ENCODE data around the gene BTBD7.

Gene BTBD7

DNA sequence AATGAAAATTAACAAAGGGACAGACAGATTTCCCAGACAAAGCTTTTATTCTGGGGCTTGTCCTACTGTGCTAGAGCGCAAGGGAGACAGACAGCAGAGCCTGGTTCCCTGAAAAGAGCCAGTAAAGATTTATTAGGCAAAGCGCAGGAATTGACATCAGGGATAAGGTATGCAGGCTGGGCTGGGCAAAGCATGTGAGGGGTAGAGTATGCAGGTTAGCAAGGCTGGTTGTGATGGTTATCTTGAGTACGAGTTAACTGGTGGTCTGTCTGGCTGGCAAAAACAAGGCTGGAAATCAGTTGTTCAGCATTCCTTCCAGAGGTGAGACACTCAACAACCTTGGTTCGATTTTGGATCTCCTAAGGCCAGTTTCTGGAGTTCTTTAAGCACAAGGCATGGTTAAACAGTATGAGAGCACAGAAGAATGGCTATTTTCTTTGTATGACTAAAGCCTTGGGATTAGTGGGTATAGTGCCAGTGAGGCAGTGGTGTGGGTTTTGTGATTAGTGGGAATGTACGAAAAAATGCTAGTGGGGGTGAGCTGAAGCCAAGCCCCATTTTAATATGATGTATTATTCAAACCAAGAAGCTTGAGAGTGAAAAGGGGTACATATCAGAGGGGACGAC is 30.9 kb downstream of the BTBD7 start:
- no peak for DNase-seq

GRCh38 chr14:93299866-93300265 is 33.0 kb downstream of the BTBD7 start:
- DNase-seq, result peak in 1 of 2 donors; percentile 27

- DNase-seq, result peak; percentile 23 to 81
These were observed 33.4 kb downstream of the BTBD7 start for GRCh38 chr14:93299416-93299815.

GRCh38 chr14:93295541-93296220 is 37.2 kb downstream of the BTBD7 start:
- DNase-seq, result no peak

DNA sequence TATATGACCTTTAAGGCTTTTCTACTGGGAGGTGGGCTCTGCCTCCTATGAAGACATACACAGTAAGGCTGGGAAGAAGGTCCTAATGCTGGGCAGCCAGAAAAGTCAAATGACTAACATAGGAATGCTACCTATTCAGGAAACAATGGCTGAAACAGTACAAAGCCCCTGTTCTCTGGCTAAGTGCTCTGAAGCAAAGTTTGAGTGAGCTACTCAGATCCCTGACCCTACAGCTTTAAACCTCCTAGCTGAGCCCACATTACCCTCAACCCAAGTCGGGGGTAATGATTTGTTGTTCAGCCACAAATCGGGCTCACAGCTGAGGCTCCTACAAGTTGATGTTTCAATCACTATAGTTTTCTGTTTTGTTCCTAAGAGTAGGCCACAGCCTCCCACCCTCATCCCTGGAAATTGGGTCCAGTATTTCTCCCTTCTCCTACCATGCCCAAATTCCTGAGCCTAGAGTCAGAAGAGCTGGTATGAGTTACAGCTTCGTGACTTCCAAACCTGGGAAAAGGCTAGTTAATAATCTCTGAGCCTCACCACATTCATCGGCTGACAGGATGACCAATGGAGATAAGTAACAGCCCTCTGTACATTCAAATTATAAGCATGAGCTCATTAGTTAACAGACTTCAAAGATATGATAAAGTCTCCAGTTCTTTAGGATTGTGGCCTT is 46.5 kb downstream of the BTBD7 start:
- no peak for DNase-seq

DNA sequence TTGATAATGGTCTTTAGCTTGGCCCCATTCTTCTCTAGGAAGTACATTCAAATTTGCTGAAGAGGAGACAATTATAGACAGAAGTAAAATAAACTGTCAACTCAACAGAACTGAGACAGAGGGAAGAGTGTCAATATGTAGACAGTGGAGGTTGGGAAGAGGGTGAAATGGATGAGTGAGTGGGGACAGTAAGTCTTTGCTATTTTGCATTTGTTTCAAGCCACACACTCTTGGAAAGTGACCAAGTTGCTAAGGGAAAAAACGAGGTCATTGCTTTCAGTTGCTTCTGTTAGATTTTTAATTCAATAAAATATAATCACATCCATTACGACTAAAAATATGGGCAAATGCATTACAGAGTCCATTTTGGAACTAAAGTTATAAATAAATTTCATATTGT is 47.8 kb downstream of the BTBD7 start:
- no peak for DNase-seq

- no peak for DNase-seq
These were observed 50.9 kb downstream of the BTBD7 start for GRCh38 chr14:93281937-93282336.

- DNase-seq, result no peak
These were observed 52.1 kb downstream of the BTBD7 start for GRCh38 chr14:93280743-93281142.

DNA sequence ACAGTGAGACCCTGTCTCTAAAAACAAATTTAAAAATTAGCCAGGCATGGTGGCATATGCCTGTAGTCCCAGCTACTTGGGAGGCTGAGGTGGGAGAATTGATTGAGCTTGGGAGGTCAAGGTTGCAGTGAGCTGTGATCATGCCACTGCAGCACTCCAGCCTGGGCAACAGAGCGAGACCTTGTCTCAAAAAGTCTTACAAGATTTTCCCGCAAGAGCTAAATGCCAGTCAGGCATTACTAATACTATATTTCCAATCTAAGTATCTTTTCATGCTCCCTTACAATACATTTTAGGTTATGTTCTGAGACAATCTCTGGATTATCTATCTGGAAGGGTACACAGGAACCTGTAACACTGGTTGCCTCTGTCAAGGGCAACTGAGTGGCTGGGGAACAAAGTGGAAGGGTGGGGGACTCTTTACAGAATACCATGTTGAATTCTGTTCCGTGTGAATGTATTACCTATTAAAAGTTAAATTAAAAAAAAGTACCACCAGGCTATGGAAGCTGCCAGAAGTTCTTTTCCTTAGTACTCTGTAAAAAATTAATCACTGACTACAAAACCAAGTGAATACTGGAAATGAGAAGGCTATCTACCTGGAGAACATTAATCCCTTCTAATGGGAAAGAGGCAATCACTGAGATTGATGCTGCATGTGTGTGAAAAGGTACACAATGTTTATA is 56.7 kb downstream of the BTBD7 start:
- no peak for DNase-seq

- DNase-seq, result no peak
These were observed 58.6 kb downstream of the BTBD7 start for GRCh38 chr14:93274055-93274806.

- peak; percentile 8 to 11 for DNase-seq
These were observed 61.7 kb downstream of the BTBD7 start for GRCh38 chr14:93271111-93271510.

- peak; percentile 38 to 73 for DNase-seq
These were observed 63.3 kb downstream of the BTBD7 start for GRCh38 chr14:93269341-93270068.

DNA sequence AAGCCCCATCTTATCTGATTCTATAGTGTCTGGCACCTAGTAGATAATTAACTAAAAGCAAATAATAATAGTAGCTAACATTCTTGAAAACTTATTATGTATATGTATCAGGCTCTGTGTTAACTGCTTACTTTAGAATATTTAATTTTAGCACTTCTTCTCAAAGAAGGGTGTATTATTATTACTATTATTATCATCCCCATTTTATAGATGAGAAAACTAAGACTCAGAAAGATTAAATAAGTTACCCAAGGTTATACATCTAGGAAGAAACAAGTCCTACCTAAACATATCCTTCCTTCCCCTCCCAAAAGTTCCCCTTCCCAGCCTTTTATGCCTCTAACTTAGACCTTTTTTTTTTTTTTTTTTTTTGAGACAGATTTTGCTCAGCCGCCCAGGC is 64.4 kb downstream of the BTBD7 start:
- DNase-seq, result no peak

GRCh38 chr14:93267149-93267711 is 65.6 kb downstream of the BTBD7 start:
- no peak for DNase-seq

DNA sequence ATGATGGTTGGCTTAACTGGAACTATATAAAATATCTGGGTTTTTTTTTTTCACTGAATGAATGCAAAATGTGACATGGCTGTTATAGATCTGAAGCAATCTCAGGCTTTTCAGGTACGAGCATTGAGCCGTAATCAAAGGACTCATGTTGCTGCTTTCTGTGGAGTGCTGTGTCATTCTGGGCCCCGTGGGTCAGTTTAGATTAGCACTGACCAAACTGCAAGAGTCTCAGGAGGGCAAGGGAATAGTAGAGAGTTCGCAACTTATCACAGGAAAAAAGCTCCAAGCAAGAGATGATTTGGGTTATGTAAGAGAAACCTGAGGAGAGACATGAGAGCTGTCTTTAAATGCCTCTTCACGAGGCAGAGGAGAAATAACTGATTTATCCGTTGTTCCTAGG is 66.7 kb downstream of the BTBD7 start:
- DNase-seq, result no peak

GRCh38 chr14:93263416-93263815 is 69.4 kb downstream of the BTBD7 start:
- no peak for DNase-seq

DNA sequence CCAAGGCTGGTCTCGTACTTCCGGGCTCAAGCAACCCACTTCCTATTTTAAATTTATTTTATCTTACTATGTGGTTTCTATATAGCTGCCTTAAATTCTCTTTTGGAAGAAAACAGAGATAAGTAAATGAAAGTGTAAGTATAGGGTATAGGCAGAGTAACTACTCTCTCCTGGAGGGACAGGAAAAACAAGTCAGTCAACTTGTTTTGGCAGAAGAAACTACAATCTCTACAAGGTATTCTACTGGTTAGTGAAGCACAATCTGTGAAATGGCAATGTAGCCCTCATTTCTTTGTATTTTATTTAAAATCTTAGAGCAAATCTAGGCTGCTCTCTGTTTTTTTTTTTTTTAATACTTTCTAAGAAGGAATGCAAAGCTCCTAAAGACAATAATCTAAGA is 70.4 kb downstream of the BTBD7 start:
- no peak for DNase-seq

- no peak for DNase-seq
These were observed 83.6 kb downstream of the BTBD7 start for GRCh38 chr14:93249128-93249831.

DNA sequence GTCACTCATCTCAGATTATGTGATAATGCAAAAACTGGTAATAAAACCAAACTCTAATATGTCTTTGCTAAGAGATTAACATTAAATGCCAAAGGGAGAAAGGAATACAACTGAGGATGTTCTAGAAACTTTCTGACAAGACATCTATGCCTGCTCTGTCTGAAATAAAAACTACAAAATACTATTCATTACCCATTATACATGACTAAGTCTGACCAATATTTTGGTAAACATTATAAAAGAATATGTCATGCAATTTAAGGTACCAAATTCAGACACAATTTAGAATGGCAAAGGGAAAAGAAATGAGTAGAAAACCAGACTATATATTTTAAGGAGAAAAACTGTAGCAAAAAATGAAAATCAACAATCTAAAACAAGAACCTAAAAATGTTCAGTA is 86.3 kb downstream of the BTBD7 start:
- DNase-seq, result no peak

- no peak for DNase-seq
These were observed 86.9 kb downstream of the BTBD7 start for GRCh38 chr14:93245764-93246420.

DNA sequence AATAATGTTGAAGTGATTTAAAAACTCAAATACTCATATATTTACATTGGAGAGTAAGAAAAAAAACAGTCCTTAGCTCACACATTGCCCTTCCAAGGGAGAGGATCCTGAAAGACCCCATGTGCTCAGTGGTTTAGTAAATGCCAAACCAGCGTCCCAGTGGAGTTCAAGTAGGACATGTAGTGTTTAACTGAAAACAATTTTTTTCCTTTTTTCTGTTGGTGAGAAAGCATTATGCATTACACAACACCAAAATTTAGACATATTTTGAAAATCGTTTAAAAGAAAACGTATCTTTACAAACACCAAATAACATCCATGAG is 92.2 kb downstream of the BTBD7 start:
- no peak for DNase-seq

Data from inflammatory macrophage treated with lipopolysaccharide for 1 hour (primary cell).